HG03064 (cell line): ENCODE data around the gene RPS15A.

Experiments
- ATAC-seq: cut with Tn5 transposase; IDR thresholded peaks from one replicate; pipeline ENCODE4 v1.9.1; 2021; ENCODE audit warnings: low read depth; ENCODE audit not compliant: unreplicated experiment

RPS15A gene

GRCh38 chr16:18789850-18790706 is at the start of gene RPS15A:
Gene RPS15A, minus strand, starts transcription at chr16:18790334. Its CDS starts 1,221 bp downstream, at chr16:18789113.
- ATAC-seq: peak; percentile 82

GRCh38 chr16:18839555-18839954 is 49.4 kb upstream of the RPS15A start:
- no peak for ATAC-seq

GRCh38 chr16:18836702-18837101 is 46.6 kb upstream of the RPS15A start:
- ATAC-seq: no peak

- no peak for ATAC-seq
Observed at GRCh38 chr16:18834864-18835263, 44.7 kb upstream of the RPS15A start.

- ATAC-seq: no peak
Observed at GRCh38 chr16:18833707-18834505, 43.8 kb upstream of the RPS15A start.

- no peak for ATAC-seq
Observed at GRCh38 chr16:18832613-18833012, 42.5 kb upstream of the RPS15A start.

GRCh38 chr16:18832006-18832405 is 41.9 kb upstream of the RPS15A start:
- no peak for ATAC-seq

- no peak for ATAC-seq
Observed at GRCh38 chr16:18829251-18829650, 39.1 kb upstream of the RPS15A start.

- no peak for ATAC-seq
Observed at GRCh38 chr16:18827890-18828289, 37.8 kb upstream of the RPS15A start.

- no peak for ATAC-seq
Observed at GRCh38 chr16:18816286-18816685, 26.2 kb upstream of the RPS15A start.

GRCh38 chr16:18811925-18812324 is 21.8 kb upstream of the RPS15A start:
- no peak for ATAC-seq

- no peak for ATAC-seq
Observed at GRCh38 chr16:18809165-18809564, 19.0 kb upstream of the RPS15A start.

GRCh38 chr16:18805257-18805773 is 15.2 kb upstream of the RPS15A start:
- no peak for ATAC-seq

GRCh38 chr16:18804540-18804939 is 14.4 kb upstream of the RPS15A start:
- no peak for ATAC-seq

- ATAC-seq: no peak
Observed at GRCh38 chr16:18803569-18804462, 13.7 kb upstream of the RPS15A start.

GRCh38 chr16:18802767-18803343 is 12.7 kb upstream of the RPS15A start:
- ATAC-seq: no peak

- ATAC-seq: peak; percentile 88
Observed at GRCh38 chr16:18801145-18801972, 11.2 kb upstream of the RPS15A start, which contains the start of gene ARL6IP1. Gene ARL6IP1, minus strand, starts transcription at chr16:18801549. Its CDS starts 83 bp downstream, at chr16:18801466.

- ATAC-seq: no peak
Observed at GRCh38 chr16:18800775-18801144, 10.6 kb upstream of the RPS15A start.

- ATAC-seq: no peak
Observed at GRCh38 chr16:18800293-18800692, 10.2 kb upstream of the RPS15A start.
